ENCODE results near the gene SIK3.
"Not testable (repeated sequence)": the region's sequence is repeated elsewhere in the genome, so short reads cannot be mapped to it uniquely, and the experiment has no call there.

SIK3 gene

DNA sequence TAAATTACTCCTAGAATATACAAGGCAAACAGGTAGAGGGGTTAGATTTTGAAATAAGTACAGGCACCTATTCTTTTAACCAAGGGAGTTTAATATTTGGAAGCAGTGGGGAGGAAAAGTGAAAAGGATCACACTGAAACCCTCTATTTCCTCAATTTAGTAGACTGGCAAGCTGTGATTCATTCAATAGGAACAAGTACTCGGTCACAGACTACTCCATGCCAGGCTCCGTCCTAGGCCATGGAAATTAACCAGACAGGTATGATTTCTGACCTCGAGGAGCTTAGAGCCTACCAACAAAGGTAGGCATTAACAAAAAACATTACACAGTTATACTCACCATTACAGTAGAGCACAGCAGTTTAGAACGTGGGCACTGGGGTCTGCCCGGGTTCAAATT, 40.9 kb downstream of the SIK3 start:
- TF ChIP-seq, protein P1, sequence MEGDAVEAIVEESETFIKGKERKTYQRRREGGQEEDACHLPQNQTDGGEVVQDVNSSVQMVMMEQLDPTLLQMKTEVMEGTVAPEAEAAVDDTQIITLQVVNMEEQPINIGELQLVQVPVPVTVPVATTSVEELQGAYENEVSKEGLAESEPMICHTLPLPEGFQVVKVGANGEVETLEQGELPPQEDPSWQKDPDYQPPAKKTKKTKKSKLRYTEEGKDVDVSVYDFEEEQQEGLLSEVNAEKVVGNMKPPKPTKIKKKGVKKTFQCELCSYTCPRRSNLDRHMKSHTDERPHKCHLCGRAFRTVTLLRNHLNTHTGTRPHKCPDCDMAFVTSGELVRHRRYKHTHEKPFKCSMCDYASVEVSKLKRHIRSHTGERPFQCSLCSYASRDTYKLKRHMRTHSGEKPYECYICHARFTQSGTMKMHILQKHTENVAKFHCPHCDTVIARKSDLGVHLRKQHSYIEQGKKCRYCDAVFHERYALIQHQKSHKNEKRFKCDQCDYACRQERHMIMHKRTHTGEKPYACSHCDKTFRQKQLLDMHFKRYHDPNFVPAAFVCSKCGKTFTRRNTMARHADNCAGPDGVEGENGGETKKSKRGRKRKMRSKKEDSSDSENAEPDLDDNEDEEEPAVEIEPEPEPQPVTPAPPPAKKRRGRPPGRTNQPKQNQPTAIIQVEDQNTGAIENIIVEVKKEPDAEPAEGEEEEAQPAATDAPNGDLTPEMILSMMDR (IDR thresholded peaks at IDR 0.05; ENCODE audit: low read depth, low read length): no peak
- TF ChIP-seq POLR2A (IDR thresholded peaks at IDR 0.05; ENCODE audit: extremely low read depth, insufficient read length) (no peak), MYC (IDR thresholded peaks at IDR 0.05; ENCODE audit: low read depth, low read length) (no peak)
- TF ChIP-seq, protein P2, sequence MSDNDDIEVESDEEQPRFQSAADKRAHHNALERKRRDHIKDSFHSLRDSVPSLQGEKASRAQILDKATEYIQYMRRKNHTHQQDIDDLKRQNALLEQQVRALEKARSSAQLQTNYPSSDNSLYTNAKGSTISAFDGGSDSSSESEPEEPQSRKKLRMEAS (IDR thresholded peaks at IDR 0.05; ENCODE audit: low read depth, low read length): no peak
- DNase-seq (ENCODE audit: low read depth): no peak
- no peak overlapping the region for H3K4me3 ChIP-seq (ENCODE audit: low read depth, low read length)

DNA sequence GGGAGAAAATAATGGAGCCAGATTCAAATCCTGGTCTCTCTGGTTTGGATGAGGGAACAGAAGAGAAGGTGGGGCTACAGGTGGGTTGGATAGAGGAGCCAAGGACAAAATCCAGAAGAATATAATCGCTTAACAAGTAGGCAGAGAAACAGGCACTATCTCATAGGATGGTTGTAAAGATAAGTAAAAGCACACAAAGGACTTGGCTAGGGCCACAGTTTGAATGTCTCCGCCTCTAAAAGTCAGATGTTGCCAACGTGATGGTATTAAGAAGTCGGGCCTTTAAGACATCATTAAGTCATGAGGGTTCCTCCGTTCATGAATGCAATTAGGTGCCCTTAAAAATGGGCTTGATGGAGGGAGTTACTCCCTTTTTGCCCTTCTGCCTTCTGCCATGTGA, 42.8 kb downstream of the SIK3 start:
- TF ChIP-seq, protein P1 (IDR thresholded peaks at IDR 0.05; ENCODE audit: low read depth, low read length): no peak
- TF ChIP-seq, protein P2 (IDR thresholded peaks at IDR 0.05; ENCODE audit: low read depth, low read length): no peak
- TF ChIP-seq POLR2A (IDR thresholded peaks at IDR 0.05; ENCODE audit: extremely low read depth, insufficient read length) (no peak), MYC (IDR thresholded peaks at IDR 0.05; ENCODE audit: low read depth, low read length) (no peak)
- H3K4me3 ChIP-seq (ENCODE audit: low read depth, low read length): no peak overlapping the region
- DNase-seq (ENCODE audit: low read depth): no peak

DNA sequence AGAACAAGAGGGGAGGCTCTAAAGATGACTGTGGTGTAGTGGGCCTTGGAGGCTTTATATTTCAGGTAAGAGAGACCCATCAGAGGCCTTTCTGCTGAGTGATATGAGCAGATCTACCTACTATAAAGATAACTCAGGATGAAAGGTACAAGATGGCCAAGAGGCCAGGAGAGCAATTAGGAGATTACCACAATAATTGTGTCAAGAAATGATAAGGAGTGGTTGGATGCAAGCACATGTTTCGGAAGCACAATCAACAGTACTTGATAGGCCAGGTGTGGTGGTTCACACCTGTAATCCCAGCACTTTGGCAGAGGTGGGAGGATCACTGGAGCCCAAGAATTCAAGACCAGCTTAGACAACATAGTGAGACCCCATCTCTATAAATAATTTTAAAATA, 43.8 kb downstream of the SIK3 start:
- no peak overlapping the region for H3K4me3 ChIP-seq (ENCODE audit: low read depth, low read length)
- no peak for TF ChIP-seq POLR2A (IDR thresholded peaks at IDR 0.05; ENCODE audit: extremely low read depth, insufficient read length)
- TF ChIP-seq, protein P1 (IDR thresholded peaks at IDR 0.05; ENCODE audit: low read depth, low read length): no peak
- DNase-seq (ENCODE audit: low read depth): no peak

DNA sequence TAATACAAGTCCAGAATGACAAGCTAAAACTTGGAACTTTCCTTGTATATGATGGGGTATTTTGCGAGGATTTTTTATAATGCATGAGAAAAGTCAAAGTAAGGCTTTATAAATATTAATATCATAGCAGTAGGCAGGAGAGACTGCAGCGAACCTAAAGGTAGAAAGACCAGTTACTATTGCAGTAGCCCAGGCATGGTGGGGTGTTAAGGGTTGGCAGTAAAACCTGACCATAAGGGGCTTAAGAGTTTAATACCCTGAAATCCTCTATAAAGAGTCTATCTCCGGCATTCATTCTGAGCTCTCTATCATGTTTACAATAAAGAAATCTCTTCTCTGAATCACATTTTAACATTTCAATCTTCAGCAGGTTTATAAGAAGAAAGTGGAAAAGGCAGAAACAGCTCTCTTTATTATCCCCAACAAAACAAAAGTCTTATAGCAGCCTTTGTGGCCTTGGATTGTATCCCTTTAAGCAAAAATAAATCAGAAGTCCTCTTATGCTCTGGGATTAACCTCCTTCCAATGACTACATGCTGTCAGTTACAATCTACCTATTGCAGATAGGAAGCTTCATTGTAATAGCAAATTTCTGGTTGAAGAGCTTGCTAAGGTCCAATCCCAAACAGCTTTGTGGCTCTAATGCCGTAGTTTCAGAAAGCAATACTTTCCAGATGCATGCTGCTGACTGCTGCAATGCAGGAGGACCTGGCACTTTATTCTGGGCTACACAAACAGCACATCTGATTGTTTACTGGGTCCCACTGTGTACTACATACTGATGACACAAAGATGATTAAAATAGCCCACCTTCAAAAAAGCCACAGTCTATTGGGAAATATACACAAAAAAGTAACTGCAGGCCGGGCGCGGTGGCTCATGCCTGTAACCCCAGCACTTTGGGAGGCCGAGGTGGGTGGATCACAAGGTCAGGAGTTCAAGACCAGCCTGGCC, 45.8 kb downstream of the SIK3 start:
- no peak overlapping the region for H3K4me3 ChIP-seq (ENCODE audit: low read depth, low read length)
- no peak for TF ChIP-seq MYC (IDR thresholded peaks at IDR 0.05; ENCODE audit: low read depth, low read length)
- TF ChIP-seq, protein P1 (IDR thresholded peaks at IDR 0.05; ENCODE audit: low read depth, low read length): no peak
- no peak for TF ChIP-seq POLR2A (IDR thresholded peaks at IDR 0.05; ENCODE audit: extremely low read depth, insufficient read length)
- TF ChIP-seq, protein P2 (IDR thresholded peaks at IDR 0.05; ENCODE audit: low read depth, low read length): no peak
- DNase-seq (ENCODE audit: low read depth): no peak

- H3K4me3 ChIP-seq (ENCODE audit: low read depth, low read length); DNase-seq (ENCODE audit: low read depth): not testable (repeated sequence)
These were observed 48.1 kb downstream of the SIK3 start for GRCh38 chr11:117050121-117050520.

DNA sequence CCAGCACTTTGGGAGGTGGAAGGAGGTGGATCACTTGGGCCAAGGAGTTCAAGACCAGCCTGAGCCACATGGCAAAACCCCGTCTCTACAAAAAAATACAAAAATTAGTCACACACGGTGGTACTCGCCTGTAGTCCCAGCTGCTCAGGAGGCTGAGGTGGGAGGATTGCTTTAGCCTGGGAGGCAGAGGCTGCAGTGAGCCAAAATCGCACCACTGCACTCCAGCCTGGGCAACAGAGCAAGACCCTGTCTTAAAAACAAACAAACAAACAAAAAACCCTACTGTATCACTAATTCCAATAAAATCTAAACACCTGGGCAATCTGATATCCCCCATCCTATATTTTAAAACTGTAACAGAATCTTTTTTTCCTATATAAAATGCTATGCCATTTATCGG, 51.6 kb downstream of the SIK3 start:
- DNase-seq (ENCODE audit: low read depth); H3K4me3 ChIP-seq (ENCODE audit: low read depth, low read length): not testable (repeated sequence)

DNA sequence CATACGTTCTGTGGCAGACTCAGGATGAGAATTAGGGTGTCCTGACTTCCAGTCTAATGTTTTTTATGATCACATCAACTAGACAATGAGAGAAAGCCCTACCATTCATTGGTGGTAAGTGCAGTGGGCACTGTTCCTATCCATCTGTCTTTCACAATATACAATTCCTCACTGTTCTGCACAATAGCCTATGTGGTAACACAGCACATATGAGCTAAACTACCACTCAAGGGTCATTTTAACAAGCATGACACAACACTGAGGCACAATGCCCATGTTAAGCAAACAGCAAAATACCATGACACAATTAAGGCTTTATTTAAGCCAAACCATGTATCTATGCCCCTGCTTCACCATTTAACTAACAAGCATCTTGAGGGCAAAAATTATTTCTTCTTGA, 52.3 kb downstream of the SIK3 start:
- TF ChIP-seq, protein P2 (IDR thresholded peaks at IDR 0.05; ENCODE audit: low read depth, low read length): no peak
- TF ChIP-seq POLR2A (IDR thresholded peaks at IDR 0.05; ENCODE audit: extremely low read depth, insufficient read length) (no peak), MYC (IDR thresholded peaks at IDR 0.05; ENCODE audit: low read depth, low read length) (no peak)
- TF ChIP-seq, protein P1 (IDR thresholded peaks at IDR 0.05; ENCODE audit: low read depth, low read length): no peak
- peak; percentile 67 for DNase-seq (ENCODE audit: low read depth)
- no peak overlapping the region for H3K4me3 ChIP-seq (ENCODE audit: low read depth, low read length)
